HepG2 (cell line): ENCODE results near the gene PCSK5. TPM values are rescaled to one million over a fixed set of nuclear protein-coding genes. Genes with fewer than 3 reads are reported as not detected.
"Not testable (repeated sequence)": the region's sequence is repeated elsewhere in the genome, so short reads cannot be mapped to it uniquely, and the experiment has no call there.

Experiments used
- ATAC-seq: fragments of 200-7000 bp; cut with Tn5 transposase; 3 replicates; pipeline ENCODE4 v1.9.1; 2020; ENCODE audit warnings: mild to moderate bottlenecking, moderate library complexity
- BruUV-seq: library from RNA; stranded (reverse); fragments of 400-500 nt; replicated peaks from 2 replicates; lab custom pipeline; 2021; lab: Mats Ljungman, UMichigan
- CTCF ChIA-PET: fragments of 300-600 bp; formaldehyde crosslinking; extraction: SDS; loops from one replicate; lab custom pipeline; 2021; ENCODE audit warnings: low total read pairs, inconsistent platforms, low intra/inter-chr PET ratio; lab: Yijun Ruan, JAX
- POLR2A ChIA-PET: fragments of 350-600 bp; sonication (Branson Sonifier 250); formaldehyde crosslinking; loops from one replicate; lab custom pipeline; 2020; ENCODE audit warnings: antibody characterized with exemption, inconsistent platforms; lab: Yijun Ruan, JAX
- DNase-seq: peaks from one replicate; pipeline ENCODE4 v3.0.0-alpha.2; 2015; ENCODE audit warnings: low spot score
- FAIRE-seq: peaks from 3 replicates; lab custom pipeline; 2011; peaks lifted over from hg19 to GRCh38; lab: Jason Lieb, UNC
- H2AFZ ChIP-seq: one replicate; pipeline ENCODE4 v1.6.1; 2011; ENCODE audit warnings: low read length, inconsistent platforms
- H3K27ac ChIP-seq: fragments of 300-600 bp; 3 replicates; pipeline ENCODE4 v1.8.0; 2011; ENCODE audit warnings: mixed run types, mild to moderate bottlenecking, mixed read lengths, low read length, inconsistent platforms; ENCODE audit not compliant: insufficient read depth; ENCODE audit errors: extremely low read length
- H3K27me3 ChIP-seq, 2 experiments: fragments of 200-600 bp in 1 of 2; 2 replicates in 1 of 2; 3 replicates in 1 of 2; pipeline versions ENCODE4 v1.6.0 to v1.8.0; 2011; ENCODE audit warnings: low read length in 2 of 2, mild to moderate bottlenecking in 2 of 2, moderate library complexity in 2 of 2, inconsistent platforms in 1 of 2; ENCODE audit not compliant: insufficient read depth in 2 of 2, control insufficient read depth in 1 of 2
- H3K36me3 ChIP-seq, 2 experiments: fragments of 200-600 bp in 1 of 2; replicated peaks in 1 of 2; 2 replicates in 1 of 2; 3 replicates in 1 of 2; pipeline versions ENCODE4 v1.5.1 to v1.8.0; 2011; ENCODE audit warnings: low read length in 2 of 2, inconsistent platforms in 1 of 2; ENCODE audit not compliant: insufficient read depth in 2 of 2, control insufficient read depth in 1 of 2
- H3K4me1 ChIP-seq: 2 replicates; pipeline ENCODE4 v1.5.1; 2012; ENCODE audit warnings: low read length, inconsistent platforms; ENCODE audit not compliant: insufficient read depth
- H3K4me2 ChIP-seq: 2 replicates; pipeline ENCODE4 v1.6.0; 2011; ENCODE audit warnings: low read depth, low read length, inconsistent platforms
- H3K4me3 ChIP-seq, 3 experiments: fragments of 200-600 bp in 1 of 3; sonication (generic), shearing (Covaris generic) in 1 of 3; replicated peaks in 1 of 3; 2 replicates each; pipeline ENCODE4 v1.5.1; 2011 to 2016; ENCODE audit warnings: low read length in 3 of 3, inconsistent platforms in 2 of 3, low read depth in 2 of 3, mild to moderate bottlenecking in 2 of 3, control low read depth in 1 of 3, mixed read lengths in 1 of 3; ENCODE audit not compliant: insufficient read depth in 1 of 3
- H3K79me2 ChIP-seq: one replicate; pipeline ENCODE4 v1.6.1; 2011; ENCODE audit warnings: low read length, inconsistent platforms; ENCODE audit not compliant: insufficient read depth
- H3K9ac ChIP-seq: 2 replicates; pipeline ENCODE4 v1.6.0; 2011; ENCODE audit warnings: mild to moderate bottlenecking, low read depth, low read length, inconsistent platforms; ENCODE audit not compliant: insufficient read depth
- H3K9me3 ChIP-seq: 2 replicates; pipeline ENCODE4 v1.5.1; 2012; ENCODE audit warnings: mild to moderate bottlenecking, low read length
- H4K20me1 ChIP-seq: 2 replicates; pipeline ENCODE4 v1.6.0; 2011; ENCODE audit warnings: inconsistent platforms, mild to moderate bottlenecking, low read length, moderate library complexity; ENCODE audit not compliant: insufficient read depth
- STAG1 ChIP-seq: sonication (generic); formaldehyde crosslinking; IDR thresholded peaks from 2 replicates; pipeline ENCODE4 v1.4.0; 2020; ENCODE audit warnings: missing genetic modification reagents
- ZNF678 ChIP-seq: sonication (generic); formaldehyde crosslinking; IDR thresholded peaks from 2 replicates; pipeline ENCODE4 v1.4.0; 2020; ENCODE audit warnings: mild to moderate bottlenecking, missing genetic modification reagents
- WGBS: methylation state at CpG from one replicate; pipeline ENCODE4 v1.1.6; 2017; ENCODE audit warnings: low lambda C conversion rate; 5-methylcytosine and 5-hydroxymethylcytosine counted together
- in situ Hi-C: cut with HindIII; loops from 2 replicates; pipeline ENCODE4 v1.10.0; 2017; ENCODE audit warnings: low pct_unique_long_range_greater_than_20kb; ENCODE audit not compliant: extremely low pct_ligation_motif_present
- intact Hi-C: fragments of 100-400 bp; cut with micrococcal nuclease; formaldehyde crosslinking; loops from one replicate; pipeline ENCODE4 v1.10.0; 2022; ENCODE audit not compliant: unreplicated experiment
- polyA plus RNA-seq, 8 experiments: library from polyadenylated mRNA; depleted of rRNA in 3 of 8; stranded (reverse) in 7 of 8; unstranded in 1 of 8; fragments of >200 nt; fragmentation: Illumina TruSeq in 4 of 8; extraction: Trizol in 4 of 8; gene quantifications; 2 replicates each; pipeline versions ENCODE4 v1.2.1 to v1.2.3, GENCODE V29; 2011 to 2016; ENCODE audit warnings: low read depth in 4 of 8, missing spikeins in 1 of 8, mixed read lengths in 1 of 8; ENCODE audit not compliant: insufficient read depth in 1 of 8
- total RNA-seq, 5 experiments: library from RNA; depleted of rRNA; stranded (reverse); fragments of >200 nt; fragmentation: Illumina TruSeq; extraction: Trizol; gene quantifications; 2 replicates each; pipeline ENCODE4 v1.2.3, GENCODE V29; 2016; ENCODE audit warnings: low read depth in 1 of 5
- TF ChIP-seq, protein P1 (sequence below): sonication (generic); formaldehyde crosslinking; IDR thresholded peaks from 2 replicates; pipeline ENCODE4 v1.5.0; 2020; ENCODE audit warnings: mild to moderate bottlenecking, missing genetic modification reagents, moderate library complexity
- TF ChIP-seq, protein P2 (sequence below): sonication (generic); formaldehyde crosslinking; IDR thresholded peaks from 2 replicates; pipeline ENCODE4 v1.4.0; 2020; ENCODE audit warnings: missing genetic modification reagents, low read depth, mild to moderate bottlenecking, borderline replicate concordance

The PCSK5 gene
- total and polyA plus RNA-seq, 2 of the 13 experiments (the other 11 are each of a cell fraction or from before 2014, with no cell fraction given): 0.55 to 0.66 TPM

DNA sequence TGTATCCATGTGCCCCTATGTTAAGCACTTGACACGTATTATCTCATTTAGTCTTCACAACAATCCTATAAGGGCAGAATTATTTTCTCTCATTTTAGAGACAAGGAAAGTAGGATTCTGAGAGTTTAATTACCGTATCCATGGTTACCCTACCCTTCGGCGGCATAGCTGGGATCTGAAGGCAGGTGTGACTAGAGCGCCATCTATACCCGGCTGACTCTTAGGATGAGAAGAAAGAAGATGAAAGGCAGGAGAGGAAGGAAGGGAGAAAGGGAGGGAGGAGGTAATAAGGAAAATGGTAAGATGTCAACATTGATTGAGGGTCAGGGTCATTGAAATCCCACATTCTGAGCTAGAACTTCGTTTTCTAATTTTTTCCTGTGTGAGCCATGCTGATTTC is 416.6 kb downstream of the PCSK5 start:
- TF ChIP-seq, protein P1, sequence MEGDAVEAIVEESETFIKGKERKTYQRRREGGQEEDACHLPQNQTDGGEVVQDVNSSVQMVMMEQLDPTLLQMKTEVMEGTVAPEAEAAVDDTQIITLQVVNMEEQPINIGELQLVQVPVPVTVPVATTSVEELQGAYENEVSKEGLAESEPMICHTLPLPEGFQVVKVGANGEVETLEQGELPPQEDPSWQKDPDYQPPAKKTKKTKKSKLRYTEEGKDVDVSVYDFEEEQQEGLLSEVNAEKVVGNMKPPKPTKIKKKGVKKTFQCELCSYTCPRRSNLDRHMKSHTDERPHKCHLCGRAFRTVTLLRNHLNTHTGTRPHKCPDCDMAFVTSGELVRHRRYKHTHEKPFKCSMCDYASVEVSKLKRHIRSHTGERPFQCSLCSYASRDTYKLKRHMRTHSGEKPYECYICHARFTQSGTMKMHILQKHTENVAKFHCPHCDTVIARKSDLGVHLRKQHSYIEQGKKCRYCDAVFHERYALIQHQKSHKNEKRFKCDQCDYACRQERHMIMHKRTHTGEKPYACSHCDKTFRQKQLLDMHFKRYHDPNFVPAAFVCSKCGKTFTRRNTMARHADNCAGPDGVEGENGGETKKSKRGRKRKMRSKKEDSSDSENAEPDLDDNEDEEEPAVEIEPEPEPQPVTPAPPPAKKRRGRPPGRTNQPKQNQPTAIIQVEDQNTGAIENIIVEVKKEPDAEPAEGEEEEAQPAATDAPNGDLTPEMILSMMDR (CRISPR knock-in tag): peak; percentile 14; the same call in 1 of the 2 replicates
- TF ChIP-seq STAG1 (CRISPR knock-in tag): 0 out of 2 replicates have a peak, but pooled peaks have one; percentile 9
- intact Hi-C loops: loop anchor here (10.0 kb wide), 1 partner anchor 412 kb away; the partner anchor contains the start of gene PCSK5
- H2AFZ ChIP-seq, BruUV-seq, H3K4me2 ChIP-seq, H3K27me3 ChIP-seq, FAIRE-seq, POLR2A ChIA-PET, H3K79me2 ChIP-seq, H3K9me3 ChIP-seq, ATAC-seq, H3K9ac ChIP-seq, DNase-seq, H3K4me3 ChIP-seq, H3K36me3 ChIP-seq, in situ Hi-C loops, H3K27ac ChIP-seq, H4K20me1 ChIP-seq, H3K4me1 ChIP-seq, CTCF ChIA-PET: not testable (repeated sequence)
- WGBS: 43% methylated on average over 7 of the region's 7 CpGs

DNA sequence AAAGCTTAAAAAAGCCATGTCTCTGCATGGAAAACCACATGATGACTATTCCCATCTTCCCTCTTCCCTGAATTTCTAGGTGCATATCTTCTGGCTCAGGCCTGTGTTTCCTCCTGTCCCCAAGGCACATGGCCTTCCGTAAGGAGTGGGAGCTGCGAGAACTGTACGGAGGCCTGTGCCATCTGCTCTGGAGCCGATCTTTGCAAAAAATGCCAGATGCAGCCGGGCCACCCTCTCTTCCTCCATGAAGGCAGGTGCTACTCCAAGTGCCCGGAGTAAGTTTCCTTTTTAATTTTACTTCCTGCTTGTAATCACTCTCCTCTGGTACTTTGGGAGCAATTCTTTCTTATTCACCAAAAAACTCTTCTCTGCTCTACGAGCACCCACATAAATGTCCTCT is 420.1 kb downstream of the PCSK5 start:
- H3K27ac ChIP-seq: no peak overlapping the region
- H3K79me2 ChIP-seq: no peaks in the 10 kb centered on the region
- ATAC-seq: no peak
- no peaks in the 10 kb centered on the region for H3K36me3 ChIP-seq
- H3K9me3 ChIP-seq: no peaks in the 10 kb centered on the region
- H3K4me1 ChIP-seq: no peaks in the 10 kb centered on the region
- BruUV-seq: no TSS peak
- no peaks in the 10 kb centered on the region for H3K27me3 ChIP-seq
- 78% methylated on average over 7 of the region's 7 CpGs for WGBS
- in situ Hi-C loops: no loop called here
- no peak overlapping the region for H3K9ac ChIP-seq
- intact Hi-C loops: no loop called here
- no peak overlapping the region for H3K4me3 ChIP-seq
- no peaks in the 10 kb centered on the region for H4K20me1 ChIP-seq
- POLR2A ChIA-PET: no interaction called here
- TF ChIP-seq, protein P2, sequence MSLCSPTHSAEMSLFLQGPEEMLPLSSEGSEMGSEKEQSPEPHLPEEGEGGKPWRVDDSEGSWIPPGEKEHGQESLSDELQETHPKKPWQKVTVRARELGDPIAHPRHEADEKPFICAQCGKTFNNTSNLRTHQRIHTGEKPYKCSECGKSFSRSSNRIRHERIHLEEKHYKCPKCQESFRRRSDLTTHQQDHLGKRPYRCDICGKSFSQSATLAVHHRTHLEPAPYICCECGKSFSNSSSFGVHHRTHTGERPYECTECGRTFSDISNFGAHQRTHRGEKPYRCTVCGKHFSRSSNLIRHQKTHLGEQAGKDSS: no peak
- TF ChIP-seq ZNF678 (CRISPR knock-in tag): no peak
- TF ChIP-seq, all 625 proteins: peak for 0
- CTCF ChIA-PET: no interaction called here
- no peak overlapping the region for H2AFZ ChIP-seq
- DNase-seq: no peak
- no peak for FAIRE-seq
- H3K4me2 ChIP-seq: no peak overlapping the region
